ENCODE data around the gene SYNJ1. TPM values are rescaled to one million over a fixed set of nuclear protein-coding genes. Genes with fewer than 3 reads are reported as not detected.

Gene SYNJ1
- total and polyA plus RNA-seq, 9 of the 15 experiments (the other 6 are each of a cell fraction or from before 2014, with no cell fraction given), result 2.4 to 10.6 (median 5.6) TPM

GRCh38 chr21:32726839-32727686, 750 bp downstream of the SYNJ1 start (continued):
- TF ChIP-seq BCLAF1 (IDR thresholded peaks at IDR 0.05; ENCODE audit: borderline replicate concordance in 1 of 2, control insufficient read depth in 1 of 2, low read depth in 2 of 2, low read length in 1 of 2), result no peak
- no peak for TF ChIP-seq ILK (tag; IDR thresholded peaks at IDR 0.05; ENCODE audit: borderline replicate concordance, low read depth)
- TF ChIP-seq NCOA1 (IDR thresholded peaks at IDR 0.05; ENCODE audit: low read depth), result no peak; the same call in 1 of the 2 replicates
- TF ChIP-seq ZNF174 (CRISPR knock-in tag; IDR thresholded peaks at IDR 0.05), result no peak
- peak; percentile 40; the same call in 1 of the 2 replicates for TF ChIP-seq SMARCE1 (IDR thresholded peaks at IDR 0.05)
- no peak for TF ChIP-seq NFYB (IDR thresholded peaks at IDR 0.05; ENCODE audit: extremely low read depth, insufficient read length)
- no peak; the same call in 1 of the 2 replicates for TF ChIP-seq ZSCAN32 (CRISPR knock-in tag; IDR thresholded peaks at IDR 0.05)
- no peak for TF ChIP-seq TCF3 (CRISPR knock-in tag; IDR thresholded peaks at IDR 0.05)
- no peak for TF ChIP-seq SIX5 (IDR thresholded peaks at IDR 0.05; ENCODE audit: borderline replicate concordance in 1 of 2, insufficient read depth in 1 of 2, low read depth in 1 of 2, low read length in 2 of 2)
- no peak; the same call in 1 of the 2 replicates for TF ChIP-seq C11orf30 (IDR thresholded peaks at IDR 0.05; ENCODE audit: low read depth)
- TF ChIP-seq ZNF589 (CRISPR knock-in tag; IDR thresholded peaks at IDR 0.05; ENCODE audit: low read depth), result no peak
- no peak for TF ChIP-seq ZFP30 (CRISPR knock-in tag; IDR thresholded peaks at IDR 0.05; ENCODE audit: borderline replicate concordance)
- TF ChIP-seq ZNF655 (CRISPR knock-in tag; IDR thresholded peaks at IDR 0.05), result no peak
- TF ChIP-seq ZNF311 (CRISPR knock-in tag; IDR thresholded peaks at IDR 0.05), result no peak
- no peak for TF ChIP-seq ZNF436 (CRISPR knock-in tag; IDR thresholded peaks at IDR 0.05)
- TF ChIP-seq HDAC1 (IDR thresholded peaks at IDR 0.05), result no peak; a peak in 1 of 4 replicates
- no peak for TF ChIP-seq ARID1B (IDR thresholded peaks at IDR 0.05)
- no peak for TF ChIP-seq ZNF561 (CRISPR knock-in tag; conservative IDR thresholded peaks at IDR 0.05)
- no peak for TF ChIP-seq EZH2 (IDR thresholded peaks at IDR 0.05; ENCODE audit: borderline replicate concordance, low read depth, low read length)
- no peak for TF ChIP-seq ELF1 (tag; IDR thresholded peaks at IDR 0.05)

Measured in K562 (cell line).